Activated naive CD4-positive, alpha-beta T cell treated with anti-CD3 and anti-CD28 coated beads for 36 hours (primary cell): ENCODE measurements around the gene PSMB5. TPM values are rescaled to one million over a fixed set of nuclear protein-coding genes. Genes with fewer than 3 reads are reported as not detected.

Source experiments
- CTCF ChIA-PET: fragments of 350-600 bp; sonication (Branson Sonifier 250); formaldehyde crosslinking; loops from one replicate; lab custom pipeline; 2021; ENCODE audit warnings: antibody characterized with exemption; lab: Charles Lee
- DNase-seq: peaks from one replicate; pipeline ENCODE4 v3.0.0-alpha.2; 2020
- H3K27ac Mint-ChIP-seq: one replicate; pipeline ENCODE4 v1.8.0; 2021; ENCODE audit warnings: mild to moderate bottlenecking, mixed read lengths
- H3K27me3 Mint-ChIP-seq: one replicate; pipeline ENCODE4 v1.8.0; 2021; ENCODE audit warnings: low read depth, mixed read lengths
- H3K36me3 Mint-ChIP-seq: one replicate; pipeline ENCODE4 v1.8.0; 2021; ENCODE audit warnings: low read depth, mixed read lengths
- H3K4me1 Mint-ChIP-seq: one replicate; pipeline ENCODE4 v1.8.0; 2021; ENCODE audit warnings: low read depth, mixed read lengths
- H3K4me3 Mint-ChIP-seq: one replicate; pipeline ENCODE4 v1.8.0; 2021; ENCODE audit warnings: mild to moderate bottlenecking, moderate library complexity, mixed read lengths
- H3K9me3 Mint-ChIP-seq: one replicate; pipeline ENCODE4 v1.8.0; 2021; ENCODE audit warnings: mixed read lengths
- intact Hi-C: fragments of 100-400 bp; cut with micrococcal nuclease; formaldehyde crosslinking; loops from one replicate; pipeline ENCODE4 v1.15.1; 2023
- total RNA-seq, 2 experiments: library from RNA; stranded (reverse); gene quantifications; one replicate each; pipeline ENCODE4 v1.2.3, GENCODE V29; 2021

Gene PSMB5
- total RNA-seq, 2 experiments from 2014 or later: 120 to 125 TPM

DNA sequence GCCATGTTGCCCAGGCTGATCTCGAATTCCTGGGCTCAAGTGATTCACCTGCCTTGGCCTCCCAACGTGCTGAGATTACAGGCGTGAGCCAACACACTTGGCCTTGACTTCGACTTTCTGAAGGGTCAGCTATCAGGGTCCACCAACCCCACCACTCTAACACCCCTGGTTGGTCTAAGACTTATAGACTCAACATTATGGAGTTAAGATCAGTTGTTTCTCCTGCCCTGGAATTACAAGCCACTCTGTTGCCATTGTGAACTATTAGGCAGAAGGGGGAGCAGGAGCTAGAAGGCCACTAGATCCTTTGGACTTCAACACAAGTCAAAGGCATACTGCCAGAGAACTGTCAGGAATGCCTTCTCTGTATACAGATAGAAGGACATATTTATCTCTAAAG is 5.4 kb upstream of the PSMB5 start:
- Mint-ChIP-seq H3K27me3 (no peaks in the 10 kb centered on the region), H3K27ac (no peak overlapping the region), H3K4me1 (peaks cover 8% of the 10 kb centered on the region), H3K36me3 (no peaks in the 10 kb centered on the region), H3K4me3 (no peak overlapping the region), H3K9me3 (no peaks in the 10 kb centered on the region)
- CTCF ChIA-PET: interaction anchor here (0.6 to 1.8 kb wide), 8 partner anchors 14 to 99 kb away, joined by 3 to 6 read pairs (median 4); no protein-coding TSS in a partner anchor
- no peak for DNase-seq
- intact Hi-C loops: no loop called here

DNA sequence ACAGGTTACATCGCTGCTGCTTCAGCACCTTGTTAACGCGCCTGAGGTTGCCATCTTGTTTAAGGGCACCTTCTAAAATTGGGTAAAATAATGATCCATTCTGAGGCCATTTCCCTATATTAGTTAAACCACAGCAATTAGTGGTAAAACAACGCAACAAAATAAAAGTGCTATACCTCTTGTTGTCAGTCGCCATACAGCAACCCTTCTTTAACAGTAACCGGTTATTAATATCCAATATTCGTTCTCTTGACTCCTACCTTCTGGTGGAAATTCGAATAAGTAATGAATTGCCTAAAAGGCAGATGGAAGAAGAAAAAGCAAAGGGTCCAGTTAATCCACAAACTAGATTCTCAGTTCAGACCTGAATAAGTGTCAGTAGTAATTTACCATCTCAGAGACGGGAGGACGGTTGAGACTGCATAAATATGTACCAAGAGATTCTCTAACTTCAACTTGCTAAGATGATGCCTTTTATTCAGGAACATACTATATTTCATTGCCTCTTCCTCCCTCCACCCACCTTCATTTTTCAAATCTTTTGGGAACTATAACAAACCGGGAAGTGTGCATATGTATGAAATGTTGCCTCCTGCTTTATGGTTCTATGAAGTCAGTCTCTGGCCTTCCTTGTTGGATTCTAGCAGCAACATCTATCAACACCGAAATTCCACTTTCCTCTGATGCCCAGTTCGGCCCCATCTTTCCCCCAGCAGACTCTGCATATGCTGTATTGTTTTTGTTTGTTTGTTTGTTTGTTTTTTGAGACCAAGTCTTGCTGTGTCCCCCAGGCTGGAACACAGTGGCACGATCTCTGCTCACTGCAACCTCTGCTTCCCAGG is 824 bp upstream of the PSMB5 start:
- CTCF ChIA-PET: interaction anchor here (2.6 kb wide), 1 partner anchor 23 kb away, joined by 10 read pairs; the partner anchor contains the start of gene CDH24
- Mint-ChIP-seq H3K4me1 (peaks cover 34% of the 10 kb centered on the region), H3K9me3 (no peaks in the 10 kb centered on the region), H3K36me3 (peaks cover 35% of the 10 kb centered on the region), H3K27me3 (no peaks in the 10 kb centered on the region), H3K27ac (peak overlapping the region; percentile 96), H3K4me3 (peak overlapping the region; percentile 88)
- intact Hi-C loops: loop anchor here (1.0 to 2.0 kb wide), 7 partner anchors 22 to 446 kb away; partner anchors contain the start of genes CDH24, DAD1, LRP10 and OXA1L
- DNase-seq: no peak

DNA sequence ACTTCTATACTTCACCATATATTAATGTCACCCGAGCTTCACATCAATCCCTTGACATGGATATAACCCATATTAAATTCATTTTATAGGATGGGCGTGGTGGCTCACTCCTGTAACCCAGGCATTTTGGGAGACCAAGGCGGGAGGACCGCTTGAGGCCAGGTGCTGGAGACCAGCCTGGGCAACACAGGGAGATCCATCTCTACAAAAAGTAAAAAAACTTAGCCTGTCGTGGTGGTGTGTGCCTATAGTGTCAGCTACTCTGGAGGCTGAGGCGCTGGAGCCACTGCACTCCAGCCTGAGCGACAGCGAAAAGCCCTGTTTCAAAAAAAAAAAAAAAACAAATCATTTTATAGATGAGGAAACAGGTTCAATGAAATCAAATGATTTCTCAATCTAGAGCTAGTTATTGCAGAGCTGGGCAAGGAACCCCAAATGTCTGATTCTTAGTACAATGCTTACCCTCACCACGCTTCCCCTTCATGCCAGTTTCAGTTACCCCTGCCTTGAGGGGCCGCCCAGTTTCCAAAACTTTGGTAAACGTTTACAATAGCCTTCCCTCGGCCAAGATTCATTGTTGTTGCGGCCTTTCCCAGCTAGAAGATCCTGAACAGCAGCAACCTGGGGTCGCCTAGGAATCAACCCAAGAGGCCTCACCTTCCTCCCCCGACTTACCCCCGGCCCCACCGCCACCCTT is 751 bp downstream of the PSMB5 start:
- CTCF ChIA-PET: interaction anchor here (0.6 to 6.7 kb wide), 11 partner anchors 9 to 82 kb away, joined by 3 to 25 read pairs (median 4); partner anchors contain the start of gene CDH24
- intact Hi-C loops: loop anchor here (1.0 to 2.0 kb wide), 5 partner anchors 9 to 287 kb away; partner anchors contain the start of genes ACIN1, C14orf119, LRP10 and PABPN1

GRCh38 chr14:23033251-23033727 is 1.4 kb downstream of the PSMB5 start:
- intact Hi-C loops: no loop called here
- Mint-ChIP-seq H3K4me3 (peak overlapping the region; percentile 88), H3K4me1 (peaks cover 44% of the 10 kb centered on the region)

More for the DNA sequence above, 751 bp downstream of the PSMB5 start:
- Mint-ChIP-seq H3K27ac (peak overlapping the region; percentile 96), H3K27me3 (no peaks in the 10 kb centered on the region), H3K9me3 (no peaks in the 10 kb centered on the region), H3K36me3 (peaks cover 41% of the 10 kb centered on the region), H3K4me1 (peaks cover 40% of the 10 kb centered on the region), H3K4me3 (peak overlapping the region; percentile 88)
- DNase-seq: no peak

DNA sequence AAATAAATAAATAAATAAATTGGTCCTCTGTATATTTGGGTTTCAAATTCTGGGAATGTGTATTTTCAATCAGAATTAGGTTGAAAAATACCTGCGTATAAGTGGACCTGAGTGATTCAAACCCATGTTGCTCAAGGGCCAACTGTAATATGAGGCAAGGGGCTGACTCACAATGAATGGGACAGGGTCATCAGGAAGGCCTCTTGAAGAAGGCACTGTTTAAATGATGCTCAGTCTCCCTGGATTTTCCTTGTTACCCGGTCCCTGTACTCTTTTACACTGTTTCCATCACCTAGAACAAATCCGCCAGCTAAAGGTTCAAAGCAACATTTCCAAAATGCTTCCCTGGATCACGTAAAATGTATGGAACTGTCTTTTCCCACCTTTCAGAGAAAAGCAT is 3.8 kb downstream of the PSMB5 start:
- Mint-ChIP-seq H3K27ac (peak overlapping the region; percentile 7), H3K27me3 (no peaks in the 10 kb centered on the region), H3K4me1 (peaks cover 55% of the 10 kb centered on the region), H3K36me3 (peaks cover 55% of the 10 kb centered on the region), H3K9me3 (no peaks in the 10 kb centered on the region), H3K4me3 (no peak overlapping the region)
- no peak for DNase-seq
- intact Hi-C loops: no loop called here
- CTCF ChIA-PET: interaction anchor here (0.9 to 6.7 kb wide), 6 partner anchors 9 to 102 kb away, joined by 4 to 25 read pairs (median 5); partner anchors contain the start of genes CDH24 and PRMT5

More at GRCh38 chr14:23033251-23033727, 1.4 kb downstream of the PSMB5 start:
- H3K27me3 Mint-ChIP-seq: no peaks in the 10 kb centered on the region
- H3K9me3 Mint-ChIP-seq: no peaks in the 10 kb centered on the region
- peak overlapping the region; percentile 96 for H3K27ac Mint-ChIP-seq
- DNase-seq: no peak
- CTCF ChIA-PET: interaction anchor here (0.6 to 6.7 kb wide), 10 partner anchors 9 to 104 kb away, joined by 3 to 25 read pairs (median 5); partner anchors contain the start of gene CDH24
- peaks cover 45% of the 10 kb centered on the region for H3K36me3 Mint-ChIP-seq

DNA sequence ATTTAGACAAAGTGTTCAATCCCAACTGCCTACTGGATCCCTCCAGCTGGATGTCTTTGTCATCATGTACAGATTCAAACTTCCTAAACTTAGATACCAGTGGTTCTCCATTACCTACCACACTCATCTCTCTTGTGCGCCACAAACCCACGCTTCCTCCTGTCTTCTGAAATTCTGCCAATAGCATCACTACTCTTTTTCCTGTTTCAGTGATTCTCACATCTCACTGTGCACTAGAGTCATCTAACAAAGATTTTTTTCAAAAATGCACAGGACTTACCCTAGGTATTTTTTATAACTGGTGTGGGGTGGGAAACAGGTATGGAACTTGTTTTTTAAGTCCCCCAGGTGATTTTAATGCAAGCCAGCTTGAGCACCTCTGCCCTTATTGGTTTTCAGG is 5.9 kb downstream of the PSMB5 start:
- Mint-ChIP-seq H3K4me1 (peaks cover 63% of the 10 kb centered on the region), H3K4me3 (peak overlapping the region; percentile 32), H3K36me3 (peaks cover 66% of the 10 kb centered on the region), H3K9me3 (no peaks in the 10 kb centered on the region), H3K27me3 (no peaks in the 10 kb centered on the region), H3K27ac (peak overlapping the region; percentile 82)
- intact Hi-C loops: no loop called here
- CTCF ChIA-PET: interaction anchor here (0.7 to 6.7 kb wide), 6 partner anchors 8 to 40 kb away, joined by 3 to 25 read pairs (median 4); no protein-coding TSS in a partner anchor
- DNase-seq: peak; percentile 63

- Mint-ChIP-seq H3K4me1 (peaks cover 73% of the 10 kb centered on the region), H3K27me3 (no peaks in the 10 kb centered on the region), H3K27ac (peak overlapping the region; percentile 85), H3K36me3 (peaks cover 52% of the 10 kb centered on the region), H3K9me3 (no peaks in the 10 kb centered on the region), H3K4me3 (peak overlapping the region; percentile 16)
- peak; percentile 55 for DNase-seq
- CTCF ChIA-PET: interaction anchor here (1.1 to 2.1 kb wide), 4 partner anchors 8 to 30 kb away, joined by 3 to 11 read pairs (median 8); no protein-coding TSS in a partner anchor
- intact Hi-C loops: loop anchor here (1.0 kb wide), 2 partner anchors 9 to 18 kb away; partner anchors contain the start of gene PSMB5
Observed at GRCh38 chr14:23025151-23025814, 9.4 kb downstream of the PSMB5 start.

- H3K36me3 Mint-ChIP-seq: peaks cover 52% of the 10 kb centered on the region
Observed at GRCh38 chr14:23024612-23025075, 10.1 kb downstream of the PSMB5 start.

DNA sequence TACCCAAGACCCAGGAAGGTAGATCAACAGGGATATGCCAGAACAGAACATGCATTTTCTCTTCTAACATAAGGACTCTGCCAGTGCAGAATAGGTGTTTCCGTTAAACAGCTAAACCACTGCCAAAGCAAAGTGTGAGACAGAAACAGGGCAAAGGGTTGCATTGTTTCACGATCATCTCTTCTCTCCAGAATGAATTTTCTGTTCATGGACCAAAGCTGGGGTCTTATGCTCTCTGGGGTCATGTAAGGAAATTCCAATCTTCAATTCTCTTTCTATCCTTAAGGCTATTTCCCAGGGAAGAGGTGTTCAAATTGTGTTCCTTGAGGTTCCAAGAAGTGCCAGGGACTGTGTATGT is 10.9 kb downstream of the PSMB5 start:
- Mint-ChIP-seq H3K9me3 (no peaks in the 10 kb centered on the region), H3K27ac (peak overlapping the region; percentile 74), H3K4me3 (no peak overlapping the region), H3K36me3 (peaks cover 44% of the 10 kb centered on the region), H3K27me3 (no peaks in the 10 kb centered on the region), H3K4me1 (peaks cover 68% of the 10 kb centered on the region)
- DNase-seq: no peak
- CTCF ChIA-PET: interaction anchor here (0.6 to 3.0 kb wide), 9 partner anchors 9 to 41 kb away, joined by 3 to 24 read pairs (median 7); partner anchors contain the start of genes AJUBA and CDH24
- intact Hi-C loops: no loop called here

More at GRCh38 chr14:23024612-23025075, 10.1 kb downstream of the PSMB5 start:
- CTCF ChIA-PET: interaction anchor here (0.7 to 2.1 kb wide), 7 partner anchors 9 to 42 kb away, joined by 3 to 11 read pairs (median 4); partner anchors contain the start of genes AJUBA and CDH24
- Mint-ChIP-seq H3K9me3 (no peaks in the 10 kb centered on the region), H3K4me3 (no peak overlapping the region), H3K4me1 (peaks cover 76% of the 10 kb centered on the region), H3K27ac (peak overlapping the region; percentile 85), H3K27me3 (no peaks in the 10 kb centered on the region)
- DNase-seq: no peak
- intact Hi-C loops: loop anchor here (1.0 kb wide), 2 partner anchors 10 to 17 kb away; partner anchors contain the start of gene PSMB5

- no peaks in the 10 kb centered on the region for H3K27me3 Mint-ChIP-seq
- peak overlapping the region; percentile 74 for H3K27ac Mint-ChIP-seq
- no peak overlapping the region for H3K4me3 Mint-ChIP-seq
- peaks cover 42% of the 10 kb centered on the region for H3K36me3 Mint-ChIP-seq
- CTCF ChIA-PET: interaction anchor here (0.6 to 3.0 kb wide), 9 partner anchors 10 to 46 kb away, joined by 3 to 24 read pairs (median 7); partner anchors contain the start of genes AJUBA and CDH24
- intact Hi-C loops: no loop called here
- no peaks in the 10 kb centered on the region for H3K9me3 Mint-ChIP-seq
- peaks cover 65% of the 10 kb centered on the region for H3K4me1 Mint-ChIP-seq
- no peak for DNase-seq
Observed at GRCh38 chr14:23023022-23023794, 11.5 kb downstream of the PSMB5 start.
